GM18861 (cell line): ENCODE measurements around the gene LPO.

Source experiments
- ATAC-seq: cut with Tn5 transposase; IDR thresholded peaks from one replicate; pipeline ENCODE4 v1.9.1; 2021; ENCODE audit not compliant: unreplicated experiment

Gene LPO

DNA sequence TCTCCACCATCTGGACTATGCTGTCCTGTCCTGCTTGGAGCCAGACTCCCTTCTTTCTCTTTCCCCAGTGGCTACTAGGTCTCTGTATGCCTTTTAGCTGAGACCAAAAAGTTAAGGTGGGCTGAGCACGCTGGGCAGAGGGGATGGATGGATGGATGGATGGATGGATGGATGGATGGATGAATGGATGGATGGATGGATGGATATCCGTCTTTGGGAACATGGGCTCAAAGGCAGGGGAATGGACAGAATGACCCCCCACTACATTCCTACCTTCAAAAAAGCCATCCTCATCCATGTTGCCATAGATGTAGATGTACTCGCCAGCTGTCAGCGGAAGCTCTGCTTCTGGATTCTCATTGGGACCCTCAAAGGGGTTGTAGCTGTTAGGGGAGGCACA lies 77.4 kb downstream of the LPO start:
- no peak for ATAC-seq

DNA sequence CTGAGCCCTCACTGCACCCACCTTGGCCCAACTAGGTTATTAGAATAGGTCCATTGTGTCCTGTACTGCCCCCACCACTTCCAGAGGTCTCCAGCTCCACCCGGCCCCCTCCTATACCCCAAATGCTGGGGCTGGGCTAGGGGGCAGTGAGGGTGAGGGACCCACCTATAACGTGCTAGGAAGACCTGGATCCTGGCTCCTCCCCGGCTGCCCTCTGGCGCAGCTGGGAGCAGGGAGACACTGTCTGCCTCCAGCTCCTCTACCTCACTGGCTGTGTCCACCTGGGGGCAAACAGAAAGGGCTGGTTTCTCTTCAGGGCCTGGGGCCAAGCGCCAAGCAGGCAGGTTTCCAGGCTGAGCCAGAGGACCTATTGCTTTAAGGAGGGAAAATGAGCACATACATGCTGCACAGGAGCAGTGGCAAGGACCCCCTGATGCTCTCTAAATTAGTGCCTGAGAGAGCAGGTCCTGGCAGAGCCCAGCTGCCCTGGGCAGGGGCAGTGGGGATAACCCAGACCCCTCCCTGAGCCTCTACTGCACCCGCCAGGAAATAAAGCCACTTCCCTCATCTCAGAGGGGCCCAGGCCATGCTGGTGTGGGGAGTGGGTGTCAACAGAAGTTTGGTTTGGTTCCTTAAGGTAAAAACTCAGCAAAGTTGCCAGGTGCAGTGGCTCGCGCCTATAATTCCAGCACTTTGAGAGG lies 78.0 kb downstream of the LPO start:
- ATAC-seq: no peak

DNA sequence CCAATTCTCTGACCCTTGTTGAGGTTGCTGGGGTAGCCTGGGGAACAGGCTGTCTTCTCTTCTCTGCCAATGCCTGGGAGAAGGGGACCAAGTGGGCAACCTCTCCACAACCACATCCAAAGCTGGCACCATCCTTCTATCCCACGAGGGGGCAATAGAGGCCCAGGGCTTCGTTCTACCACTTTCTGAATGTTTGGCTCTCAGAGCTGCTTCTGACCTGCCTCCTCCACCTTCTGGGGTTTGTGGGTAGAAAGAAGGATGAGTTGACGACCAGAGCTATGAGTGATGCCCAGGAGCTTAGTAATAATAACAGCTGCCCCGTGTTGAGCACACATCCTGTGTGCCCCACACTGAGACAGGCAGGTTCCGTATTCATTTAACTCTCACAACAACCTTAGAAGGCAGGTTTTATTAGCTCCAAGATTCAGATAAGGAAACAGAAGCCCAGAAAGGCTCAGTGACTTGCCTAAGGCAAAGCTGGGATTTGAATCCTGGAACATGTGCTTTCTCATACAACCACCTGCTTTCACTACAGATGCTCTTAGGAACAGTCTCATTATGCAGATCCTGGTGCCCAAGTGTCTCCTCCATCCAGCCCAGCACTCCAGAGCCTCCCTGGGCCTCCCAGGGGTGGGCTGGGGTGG lies 79.2 kb downstream of the LPO start:
- ATAC-seq: no peak

DNA sequence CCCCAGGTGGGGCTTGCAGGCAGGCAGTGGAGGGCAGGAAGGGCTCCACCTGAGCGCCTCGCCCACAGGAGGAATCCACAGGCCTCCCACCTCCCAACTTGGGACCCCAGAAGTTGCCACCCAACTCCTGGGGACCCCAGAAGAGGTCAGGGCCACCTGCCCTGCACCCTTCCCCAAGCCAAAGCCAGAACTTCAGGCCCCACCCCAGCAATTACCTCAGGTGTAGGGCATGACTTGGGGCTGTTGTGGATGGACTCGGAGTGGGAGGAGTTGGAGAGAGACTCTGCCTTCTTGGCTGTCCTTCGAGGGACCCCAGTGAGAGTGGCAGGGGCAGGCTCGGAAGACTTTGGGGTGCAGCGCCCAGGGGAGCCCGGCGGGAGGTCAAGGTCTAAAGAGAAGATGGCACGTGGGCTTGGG lies 79.7 kb downstream of the LPO start:
- no peak for ATAC-seq
